ENCODE results near the gene CYB5A. TPM values are rescaled to one million over a fixed set of nuclear protein-coding genes. Genes with fewer than 3 reads are reported as not detected.

CYB5A gene
- total RNA-seq, 4 donors from 2014 or later, result 360 to 826 (median 618) TPM

DNA sequence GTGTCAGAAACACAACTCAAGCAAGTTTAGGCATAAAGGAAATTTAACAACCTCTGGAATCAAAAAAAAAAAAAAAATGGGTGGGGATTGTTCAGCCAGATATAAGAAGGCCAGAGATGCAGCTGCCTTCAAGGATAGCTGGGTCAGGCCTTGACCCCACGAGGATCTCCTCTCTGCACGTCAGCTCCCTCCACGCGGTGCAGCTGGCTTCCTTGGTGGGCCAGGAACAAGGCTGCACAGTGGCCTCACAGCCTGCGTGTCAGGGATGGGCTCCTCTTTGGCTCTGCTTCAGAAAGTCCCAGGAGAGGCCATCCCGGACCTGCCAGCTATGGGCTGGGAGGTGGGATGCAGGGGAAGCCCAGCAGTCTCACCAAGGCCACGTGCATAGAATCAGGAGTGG lies 88.0 kb downstream of the CYB5A start:
- TF ChIP-seq, protein P1, sequence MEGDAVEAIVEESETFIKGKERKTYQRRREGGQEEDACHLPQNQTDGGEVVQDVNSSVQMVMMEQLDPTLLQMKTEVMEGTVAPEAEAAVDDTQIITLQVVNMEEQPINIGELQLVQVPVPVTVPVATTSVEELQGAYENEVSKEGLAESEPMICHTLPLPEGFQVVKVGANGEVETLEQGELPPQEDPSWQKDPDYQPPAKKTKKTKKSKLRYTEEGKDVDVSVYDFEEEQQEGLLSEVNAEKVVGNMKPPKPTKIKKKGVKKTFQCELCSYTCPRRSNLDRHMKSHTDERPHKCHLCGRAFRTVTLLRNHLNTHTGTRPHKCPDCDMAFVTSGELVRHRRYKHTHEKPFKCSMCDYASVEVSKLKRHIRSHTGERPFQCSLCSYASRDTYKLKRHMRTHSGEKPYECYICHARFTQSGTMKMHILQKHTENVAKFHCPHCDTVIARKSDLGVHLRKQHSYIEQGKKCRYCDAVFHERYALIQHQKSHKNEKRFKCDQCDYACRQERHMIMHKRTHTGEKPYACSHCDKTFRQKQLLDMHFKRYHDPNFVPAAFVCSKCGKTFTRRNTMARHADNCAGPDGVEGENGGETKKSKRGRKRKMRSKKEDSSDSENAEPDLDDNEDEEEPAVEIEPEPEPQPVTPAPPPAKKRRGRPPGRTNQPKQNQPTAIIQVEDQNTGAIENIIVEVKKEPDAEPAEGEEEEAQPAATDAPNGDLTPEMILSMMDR (IDR thresholded peaks at IDR 0.05; ENCODE audit: low read depth), result no peak

Small RNA genes within 50 kb of the gene (small RNA-seq; reads per million reads assigned to genes)
- not detected for gene RN7SL551P

Other genes with a start within 250 kb of the CYB5A start
- gene FBXO15, start 144.1 kb downstream of the CYB5A start, total RNA-seq, result 1 to 10 TPM in 1 of 4 donors, under 1 TPM in 1, not detected in 2; 0.44 to 1.9 TPM
- 10 to 100 TPM; 25.3 to 50.4 (median 33.1) TPM for gene TIMM21, start 143.4 kb downstream of the CYB5A start, total RNA-seq
- not detected for gene C18orf63, start 23.9 kb upstream of the CYB5A start, total RNA-seq
- gene DIPK1C, start 165.3 kb upstream of the CYB5A start, total RNA-seq, result not detected
- gene CNDP2, start 204.4 kb upstream of the CYB5A start, total RNA-seq, result 100 to 1,000 TPM in 2 of 4 donors, 10 to 100 TPM in 2; 83.8 to 160 (median 106) TPM
- 1 to 10 TPM in 1 of 4 donors, not detected in 3; 1.1 TPM for gene CNDP1, start 242.5 kb upstream of the CYB5A start, total RNA-seq

Data from subcutaneous adipose tissue (tissue), 4 donors.